Nephron (organoid): ENCODE data around the gene POU3F1.
A peak's percentile ranks its signal among the peaks of the same experiment; 100 is the strongest.

Experiments used
- H3K27ac Mint-ChIP-seq, 3 experiments: 2 replicates each; pipeline ENCODE4 v1.8.0; 2020; ENCODE audit warnings: mixed read lengths in 3 of 3, mild to moderate bottlenecking in 2 of 3, moderate library complexity in 1 of 3
- H3K27me3 Mint-ChIP-seq: 2 replicates; pipeline ENCODE4 v1.8.0; 2021; ENCODE audit warnings: low read depth, mild to moderate bottlenecking, moderate library complexity, mixed read lengths
- H3K36me3 Mint-ChIP-seq: 2 replicates; pipeline ENCODE4 v1.8.0; 2020; ENCODE audit warnings: low read depth, mixed read lengths
- H3K4me1 Mint-ChIP-seq: 2 replicates; pipeline ENCODE4 v1.8.0; 2020; ENCODE audit warnings: mixed read lengths
- H3K4me3 Mint-ChIP-seq, 3 experiments: 2 replicates each; pipeline ENCODE4 v1.8.0; 2020; ENCODE audit warnings: mild to moderate bottlenecking in 3 of 3, mixed read lengths in 3 of 3, moderate library complexity in 2 of 3
- H3K9me3 Mint-ChIP-seq: 2 replicates; pipeline ENCODE4 v1.8.0; 2020; ENCODE audit warnings: mixed read lengths
- CTCF ChIP-seq, 3 experiments: fragments of 200-600 bp; sonication (generic); IDR thresholded peaks; one replicate each; pipeline ENCODE4 v1.5.0; 2021; ENCODE audit warnings: antibody characterized with exemption in 3 of 3; ENCODE audit not compliant: unreplicated experiment in 3 of 3

Gene POU3F1

GRCh38 chr1:38043036-38043747 lies 3.4 kb downstream of the POU3F1 start:
- TF ChIP-seq CTCF (IDR thresholded peaks at IDR 0.05; ENCODE audit: unreplicated experiment in 3 of 3): no peak
- peak overlapping the region in 1 of 3 experiments; percentile 5 for H3K27ac Mint-ChIP-seq
- peak overlapping the region; percentile 72 to 94 (median 77) for H3K4me3 Mint-ChIP-seq
- peaks cover 39% of the 10 kb centered on the region for H3K4me1 Mint-ChIP-seq
- peaks cover 65% of the 10 kb centered on the region for H3K27me3 Mint-ChIP-seq
- H3K36me3 Mint-ChIP-seq: peaks cover 9% of the 10 kb centered on the region
- no peaks in the 10 kb centered on the region for H3K9me3 Mint-ChIP-seq

DNA sequence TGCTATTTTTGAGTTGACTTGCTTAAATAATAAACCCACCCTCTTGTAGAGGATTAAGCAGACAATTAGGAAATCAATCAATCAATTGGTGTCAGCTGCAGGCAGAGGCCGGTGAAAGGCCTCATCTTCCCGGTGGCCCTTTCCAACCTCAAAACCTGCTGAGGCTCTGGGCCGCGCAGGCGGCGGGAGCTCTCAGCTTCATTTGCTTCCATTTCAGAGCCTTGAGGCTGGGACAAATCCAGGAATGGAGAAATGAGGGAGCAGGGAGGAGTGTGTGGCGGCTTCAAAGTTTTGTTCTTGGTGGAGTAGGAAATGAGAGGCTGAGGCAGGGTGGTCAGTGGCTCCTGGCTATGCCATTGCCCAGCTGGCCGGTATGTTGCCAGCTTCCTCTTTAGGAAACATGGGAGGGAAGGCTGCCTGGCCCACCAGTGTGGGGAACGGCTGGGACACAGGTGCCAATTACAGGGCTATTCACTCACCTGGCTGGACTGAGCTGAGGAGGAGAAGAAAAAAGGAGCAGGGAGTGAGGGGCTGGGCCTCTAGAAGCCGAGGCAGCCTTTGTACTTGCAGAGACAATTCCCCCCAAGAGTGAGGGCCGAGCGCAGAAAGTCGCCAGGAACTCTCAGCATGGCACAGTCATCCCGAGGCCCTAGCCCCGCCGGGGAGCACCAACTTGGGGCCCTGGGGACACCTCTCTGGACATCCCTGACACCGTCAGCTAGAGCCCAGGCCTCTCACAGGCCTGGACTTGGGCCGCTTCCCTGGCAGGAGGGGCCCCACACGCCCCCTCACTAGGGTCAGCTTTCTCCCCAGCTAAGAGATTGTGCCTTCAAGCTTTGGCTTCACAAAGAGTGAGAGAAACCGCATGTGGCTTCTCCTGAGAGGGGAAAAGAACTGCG lies 4.4 kb downstream of the POU3F1 start:
- H3K4me1 Mint-ChIP-seq: peaks cover 34% of the 10 kb centered on the region
- H3K4me3 Mint-ChIP-seq: peak overlapping the region; percentile 72 to 94 (median 77)
- H3K9me3 Mint-ChIP-seq: no peaks in the 10 kb centered on the region
- TF ChIP-seq CTCF (IDR thresholded peaks at IDR 0.05; ENCODE audit: unreplicated experiment in 3 of 3): no peak
- peaks cover 9% of the 10 kb centered on the region for H3K36me3 Mint-ChIP-seq
- peak overlapping the region in 1 of 3 experiments; percentile 5 for H3K27ac Mint-ChIP-seq
- peaks cover 58% of the 10 kb centered on the region for H3K27me3 Mint-ChIP-seq

- peaks cover 34% of the 10 kb centered on the region for H3K4me1 Mint-ChIP-seq
- H3K27me3 Mint-ChIP-seq: peaks cover 48% of the 10 kb centered on the region
- no peak for TF ChIP-seq CTCF (IDR thresholded peaks at IDR 0.05; ENCODE audit: unreplicated experiment in 3 of 3)
- no peak overlapping the region for H3K4me3 Mint-ChIP-seq
- peaks cover 9% of the 10 kb centered on the region for H3K36me3 Mint-ChIP-seq
- no peak overlapping the region for H3K27ac Mint-ChIP-seq
- H3K9me3 Mint-ChIP-seq: no peaks in the 10 kb centered on the region
Observed at GRCh38 chr1:38039331-38040088, 7.1 kb downstream of the POU3F1 start.

GRCh38 chr1:38038861-38039260 lies 7.7 kb downstream of the POU3F1 start:
- Mint-ChIP-seq H3K9me3 (no peaks in the 10 kb centered on the region), H3K4me3 (peak overlapping the region in 2 of 3 experiments; percentile 11 to 12), H3K27me3 (peaks cover 42% of the 10 kb centered on the region), H3K4me1 (peaks cover 30% of the 10 kb centered on the region), H3K27ac (peak overlapping the region in 2 of 3 experiments; percentile 11 to 15), H3K36me3 (peaks cover 9% of the 10 kb centered on the region)
- TF ChIP-seq CTCF (IDR thresholded peaks at IDR 0.05; ENCODE audit: unreplicated experiment in 3 of 3): no peak

DNA sequence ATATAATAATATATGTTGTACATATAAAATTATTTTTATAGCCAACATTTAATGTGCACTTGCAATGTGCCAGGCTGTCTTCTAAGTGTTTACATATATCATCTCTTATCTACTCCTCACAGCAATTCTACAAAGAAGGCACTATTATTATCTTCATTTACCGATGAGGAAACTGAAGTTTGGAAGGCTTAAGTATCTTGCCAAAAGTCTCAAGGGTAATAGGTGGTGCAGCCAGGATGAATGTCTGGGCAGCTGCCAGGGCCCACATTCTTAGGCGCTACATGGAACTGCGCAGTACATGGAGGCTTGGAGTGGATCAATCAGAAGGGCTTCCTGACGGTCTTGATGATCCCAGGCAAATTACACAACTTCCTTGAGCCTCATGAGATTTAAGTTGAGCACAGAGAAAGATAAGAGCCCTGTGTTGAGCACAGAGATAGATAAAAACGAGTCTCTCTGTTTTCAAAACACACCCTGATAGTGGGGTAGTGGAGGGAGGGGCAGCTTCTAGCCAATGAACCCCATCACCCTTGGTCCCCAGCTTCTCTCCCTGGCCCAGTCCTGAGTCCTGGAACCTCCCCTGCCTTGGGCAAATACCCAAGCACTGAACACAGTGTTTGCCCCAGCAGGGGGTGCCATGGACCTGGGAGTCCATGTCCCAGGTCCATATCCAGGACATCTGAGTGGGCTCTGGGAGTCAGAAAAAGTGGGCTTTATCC lies 9.2 kb downstream of the POU3F1 start:
- Mint-ChIP-seq H3K36me3 (no peaks in the 10 kb centered on the region), H3K4me1 (peaks cover 18% of the 10 kb centered on the region), H3K27ac (no peak overlapping the region), H3K27me3 (peaks cover 27% of the 10 kb centered on the region), H3K4me3 (no peak overlapping the region), H3K9me3 (no peaks in the 10 kb centered on the region)
- TF ChIP-seq CTCF (IDR thresholded peaks at IDR 0.05; ENCODE audit: unreplicated experiment in 3 of 3): no peak
